22Rv1 (cell line): Measurements from ENCODE around the gene ONECUT3.

Source experiments
- CTCF ChIP-seq: fragments of 450-650 bp; IDR thresholded peaks from 2 replicates; pipeline ENCODE4 v1.5.1; 2017; ENCODE audit warnings: mild to moderate bottlenecking
- ZFX ChIP-seq: fragments of 450-650 bp; IDR thresholded peaks from 2 replicates; pipeline ENCODE4 v1.6.1; 2017; ENCODE audit warnings: antibody characterized with exemption, borderline replicate concordance

GRCh38 chr19:1808395-1808731 is 55.1 kb downstream of the ONECUT3 start:
- no peak for TF ChIP-seq CTCF
- no peak for TF ChIP-seq ZFX
